DND-41 (cell line): Measurements from ENCODE around the gene NRIP1.

Experiments
- ATAC-seq: fragments of 200-7000 bp; cut with Tn5 transposase; 3 replicates; pipeline ENCODE4 v1.9.1; 2021; ENCODE audit warnings: low read depth; ENCODE audit not compliant: insufficient read depth
- DNase-seq: peaks from one replicate; pipeline ENCODE4 v3.0.0-alpha.2; 2020
- H2AFZ ChIP-seq: 2 replicates; pipeline ENCODE4 v1.6.0; 2012; ENCODE audit warnings: low read depth, low read length
- H3K27ac ChIP-seq: 2 replicates; pipeline ENCODE4 v1.5.1; 2012; ENCODE audit warnings: low read length, inconsistent platforms
- H3K27me3 ChIP-seq: fragments of 200-600 bp; sonication (generic); 2 replicates; pipeline ENCODE4 v1.6.0; 2012; ENCODE audit warnings: low read length, mild to moderate bottlenecking, inconsistent platforms; ENCODE audit not compliant: insufficient read depth, poor library complexity
- H3K36me3 ChIP-seq: 2 replicates; pipeline ENCODE4 v1.5.1; 2012; ENCODE audit warnings: low read length, inconsistent platforms; ENCODE audit not compliant: insufficient read depth
- H3K4me1 ChIP-seq: 2 replicates; pipeline ENCODE4 v1.5.1; 2012; ENCODE audit warnings: mild to moderate bottlenecking, low read length; ENCODE audit not compliant: insufficient read depth
- H3K4me2 ChIP-seq: 2 replicates; pipeline ENCODE4 v1.6.0; 2012; ENCODE audit warnings: mild to moderate bottlenecking, moderate library complexity, low read length, inconsistent platforms; ENCODE audit not compliant: insufficient read depth
- H3K4me3 ChIP-seq, 2 experiments: fragments of 200-600 bp in 1 of 2; shearing (Covaris generic) in 1 of 2; 2 replicates each; pipeline ENCODE4 v1.5.1; 2012 to 2016; ENCODE audit warnings: inconsistent platforms in 2 of 2, low read length in 2 of 2, mild to moderate bottlenecking in 2 of 2, low read depth in 1 of 2, moderate library complexity in 1 of 2
- H3K79me2 ChIP-seq: 2 replicates; pipeline ENCODE4 v1.6.0; 2012; ENCODE audit warnings: low read length, inconsistent platforms; ENCODE audit not compliant: insufficient read depth
- H3K9ac ChIP-seq: 2 replicates; pipeline ENCODE4 v1.6.0; 2012; ENCODE audit warnings: low read depth, mild to moderate bottlenecking, inconsistent platforms, low read length, moderate library complexity
- H3K9me3 ChIP-seq: 2 replicates; pipeline ENCODE4 v1.5.1; 2012; ENCODE audit warnings: low read length, moderate library complexity, mild to moderate bottlenecking, inconsistent platforms; ENCODE audit not compliant: insufficient read depth, severe bottlenecking
- H4K20me1 ChIP-seq: 2 replicates; pipeline ENCODE4 v1.6.0; 2012; ENCODE audit warnings: low read length; ENCODE audit not compliant: insufficient read depth
- CTCF ChIP-seq: IDR thresholded peaks from 2 replicates; pipeline ENCODE4 v1.5.1; 2012; ENCODE audit warnings: borderline replicate concordance, low read length, moderate library complexity, mild to moderate bottlenecking; ENCODE audit not compliant: poor library complexity, severe bottlenecking; ENCODE audit errors: extremely low read depth
- EZH2 ChIP-seq: IDR thresholded peaks from 3 replicates; pipeline ENCODE4 v1.6.1; 2012; ENCODE audit warnings: borderline replicate concordance, low read depth, mild to moderate bottlenecking, moderate library complexity, low read length, inconsistent platforms; ENCODE audit not compliant: severe bottlenecking

NRIP1 gene

GRCh38 chr21:14962217-14962616 lies 102.6 kb downstream of the NRIP1 start:
- Histone ChIP-seq H3K4me3 (no peak overlapping the region), H3K4me1 (no peaks in the 10 kb centered on the region), H2AFZ (no peak overlapping the region), H3K4me2 (no peak overlapping the region), H3K27ac (no peak overlapping the region), H3K79me2 (no peaks in the 10 kb centered on the region), H4K20me1 (no peaks in the 10 kb centered on the region), H3K27me3 (no peaks in the 10 kb centered on the region), H3K9me3 (no peaks in the 10 kb centered on the region), H3K9ac (no peak overlapping the region), H3K36me3 (peaks cover 29% of the 10 kb centered on the region)
- ATAC-seq (no peak), DNase-seq (no peak)
- TF ChIP-seq EZH2 (no peak), CTCF (no peak)

- peaks cover 21% of the 10 kb centered on the region; the same call in 1 of the 2 replicates for H3K36me3 ChIP-seq
- TF ChIP-seq EZH2 (no peak), CTCF (no peak)
- no peaks in the 10 kb centered on the region for H3K4me1 ChIP-seq
- no peak overlapping the region for H3K4me3 ChIP-seq
- H3K9me3 ChIP-seq = no peaks in the 10 kb centered on the region
- no peaks in the 10 kb centered on the region for H3K27me3 ChIP-seq
- no peak for DNase-seq
- H4K20me1 ChIP-seq = no peaks in the 10 kb centered on the region
- no peak overlapping the region for H2AFZ ChIP-seq
- H3K79me2 ChIP-seq = no peaks in the 10 kb centered on the region
- ATAC-seq = no peak
- H3K4me2 ChIP-seq = no peak overlapping the region
- no peak overlapping the region for H3K27ac ChIP-seq
- H3K9ac ChIP-seq = no peak overlapping the region
Observed at GRCh38 chr21:14961502-14961901, 103.3 kb downstream of the NRIP1 start.

- H4K20me1 ChIP-seq = no peaks in the 10 kb centered on the region
Observed at GRCh38 chr21:14959343-14959742, 105.5 kb downstream of the NRIP1 start.

More at GRCh38 chr21:14959343-14959742, 105.5 kb downstream of the NRIP1 start:
- peaks cover 4% of the 10 kb centered on the region; the same call in 1 of the 2 replicates for H3K36me3 ChIP-seq
- ATAC-seq = no peak
- no peak overlapping the region for H2AFZ ChIP-seq
- H3K27ac ChIP-seq = no peak overlapping the region
- no peak overlapping the region for H3K4me2 ChIP-seq
- DNase-seq = no peak
- H3K27me3 ChIP-seq = no peaks in the 10 kb centered on the region
- no peaks in the 10 kb centered on the region for H3K79me2 ChIP-seq
- TF ChIP-seq EZH2 (no peak), CTCF (no peak)
- H3K4me1 ChIP-seq = no peaks in the 10 kb centered on the region
- H3K9ac ChIP-seq = no peak overlapping the region
- no peaks in the 10 kb centered on the region for H3K9me3 ChIP-seq
- no peak overlapping the region for H3K4me3 ChIP-seq
